Esophagus muscularis mucosa (tissue), 4 donors: ENCODE measurements around the gene PNCK. TPM values are rescaled to one million over a fixed set of nuclear protein-coding genes. Genes with fewer than 3 reads are reported as not detected.
A peak's percentile ranks its signal among the peaks of the same experiment; 100 is the strongest.

Experiments used
- DNase-seq: peaks from one replicate; pipeline ENCODE4 v3.0.0-alpha.2; 2017; ENCODE audit errors: extremely low spot score
- H3K27ac ChIP-seq, 4 donors: fragments of 200-600 bp; sonication (generic); replicated peaks in 1 of 4; 1 replicate in 3 of 4; 2 replicates in 1 of 4; pipeline ENCODE4 v1.5.1; 2016 to 2019; ENCODE audit warnings: mild to moderate bottlenecking in 1 of 4
- H3K27me3 ChIP-seq, 4 donors: fragments of 200-600 bp; sonication (generic); one replicate each; pipeline versions ENCODE4 v1.5.1 to v1.6.0; 2016 to 2019
- H3K36me3 ChIP-seq, 4 donors: fragments of 200-600 bp; sonication (generic); one replicate each; pipeline ENCODE4 v1.5.1; 2016 to 2019
- H3K4me1 ChIP-seq, 4 donors: fragments of 200-600 bp; sonication (generic); one replicate each; pipeline ENCODE4 v1.5.1; 2016 to 2019
- H3K4me3 ChIP-seq, 4 donors: fragments of 200-600 bp; sonication (generic); 1 replicate in 2 of 4; 2 replicates in 2 of 4; pipeline ENCODE4 v1.5.1; 2016 to 2019; ENCODE audit warnings: mild to moderate bottlenecking in 4 of 4, moderate library complexity in 1 of 4
- H3K9me3 ChIP-seq, 4 donors: fragments of 200-600 bp; sonication (generic); 1 replicate in 3 of 4; 2 replicates in 1 of 4; pipeline ENCODE4 v1.5.1; 2016 to 2019
- EP300 ChIP-seq: sonication (generic); formaldehyde crosslinking; IDR thresholded peaks from one replicate; pipeline ENCODE4 v1.6.1; 2017; ENCODE audit warnings: antibody characterized with exemption
- POLR2A ChIP-seq: fragments of 450-650 bp; IDR thresholded peaks from one replicate; pipeline ENCODE4 v1.6.1; 2017; ENCODE audit warnings: antibody characterized with exemption, moderate library complexity, mild to moderate bottlenecking, low read depth
- POLR2AphosphoS5 ChIP-seq, 2 donors: sonication (generic); formaldehyde crosslinking; IDR thresholded peaks; one replicate each; pipeline ENCODE4 v1.6.1; 2017; ENCODE audit warnings: antibody characterized with exemption in 2 of 2
- WGBS: methylation state at CpG from one replicate; pipeline ENCODE4 v1.1.5; 2018; 5-methylcytosine and 5-hydroxymethylcytosine counted together
- intact Hi-C: fragments of 100-400 bp; cut with DNase I; formaldehyde crosslinking; loops from one replicate; pipeline ENCODE4 v1.15.1; 2023
- total RNA-seq, 4 donors: library from RNA; depleted of rRNA; stranded (reverse); fragments of >200 nt; gene quantifications; one replicate each; pipeline versions ENCODE4 v1.1.0 to v1.2.1, GENCODE V29; 2016
- TF ChIP-seq, protein P1 (sequence below), 3 experiments: fragments of 200-600 bp in 2 of 3; fragments of 450-650 bp in 1 of 3; sonication (generic) in 2 of 3; IDR thresholded peaks; one replicate each; pipeline ENCODE4 v1.5.1; 2017 to 2019; ENCODE audit warnings: antibody characterized with exemption in 3 of 3, mild to moderate bottlenecking in 2 of 3, moderate library complexity in 1 of 3

Gene PNCK
- total RNA-seq, 4 donors from 2014 or later, result 20.5 to 67.8 (median 26.0) TPM

DNA sequence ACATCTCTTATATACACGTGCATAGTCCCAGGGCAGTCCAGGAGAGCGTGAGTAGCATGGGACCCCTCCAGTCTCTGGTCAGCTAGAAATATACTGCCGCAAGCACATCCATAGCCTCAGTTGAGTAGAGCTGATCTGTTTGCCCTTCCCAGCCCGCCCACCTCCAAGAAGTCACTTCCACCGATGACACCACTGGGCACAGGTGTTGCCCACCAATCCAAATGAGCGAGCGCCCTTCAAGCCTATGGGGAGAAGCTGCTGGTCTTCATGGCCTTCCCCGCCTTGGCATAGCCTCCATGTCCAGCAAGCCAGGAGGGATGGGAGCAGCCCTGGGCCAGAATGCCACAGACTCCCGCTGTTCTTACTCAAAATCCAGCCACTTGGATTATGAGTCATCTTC, 16.5 kb downstream of the PNCK start:
- peaks cover 0 to 13% (median 2%) of the 10 kb centered on the region in 4 donors for H3K27me3 ChIP-seq
- intact Hi-C loops, result no loop called here
- peaks cover 0 to 32% (median 0%) of the 10 kb centered on the region in 4 donors for H3K9me3 ChIP-seq
- no peaks in the 10 kb centered on the region for H3K4me1 ChIP-seq
- no peak overlapping the region for H3K4me3 ChIP-seq
- H3K36me3 ChIP-seq, result no peaks in the 10 kb centered on the region
- DNase-seq, result no peak
- 93% methylated on average over 9 of the region's 9 CpGs for WGBS
- no peak overlapping the region for H3K27ac ChIP-seq
- TF ChIP-seq POLR2A (no peak), POLR2AphosphoS5 (IDR thresholded peaks at IDR 0.05) (no peak), EP300 (no peak)
- TF ChIP-seq, protein P1, sequence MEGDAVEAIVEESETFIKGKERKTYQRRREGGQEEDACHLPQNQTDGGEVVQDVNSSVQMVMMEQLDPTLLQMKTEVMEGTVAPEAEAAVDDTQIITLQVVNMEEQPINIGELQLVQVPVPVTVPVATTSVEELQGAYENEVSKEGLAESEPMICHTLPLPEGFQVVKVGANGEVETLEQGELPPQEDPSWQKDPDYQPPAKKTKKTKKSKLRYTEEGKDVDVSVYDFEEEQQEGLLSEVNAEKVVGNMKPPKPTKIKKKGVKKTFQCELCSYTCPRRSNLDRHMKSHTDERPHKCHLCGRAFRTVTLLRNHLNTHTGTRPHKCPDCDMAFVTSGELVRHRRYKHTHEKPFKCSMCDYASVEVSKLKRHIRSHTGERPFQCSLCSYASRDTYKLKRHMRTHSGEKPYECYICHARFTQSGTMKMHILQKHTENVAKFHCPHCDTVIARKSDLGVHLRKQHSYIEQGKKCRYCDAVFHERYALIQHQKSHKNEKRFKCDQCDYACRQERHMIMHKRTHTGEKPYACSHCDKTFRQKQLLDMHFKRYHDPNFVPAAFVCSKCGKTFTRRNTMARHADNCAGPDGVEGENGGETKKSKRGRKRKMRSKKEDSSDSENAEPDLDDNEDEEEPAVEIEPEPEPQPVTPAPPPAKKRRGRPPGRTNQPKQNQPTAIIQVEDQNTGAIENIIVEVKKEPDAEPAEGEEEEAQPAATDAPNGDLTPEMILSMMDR (IDR thresholded peaks at IDR 0.05), result no peak

DNA sequence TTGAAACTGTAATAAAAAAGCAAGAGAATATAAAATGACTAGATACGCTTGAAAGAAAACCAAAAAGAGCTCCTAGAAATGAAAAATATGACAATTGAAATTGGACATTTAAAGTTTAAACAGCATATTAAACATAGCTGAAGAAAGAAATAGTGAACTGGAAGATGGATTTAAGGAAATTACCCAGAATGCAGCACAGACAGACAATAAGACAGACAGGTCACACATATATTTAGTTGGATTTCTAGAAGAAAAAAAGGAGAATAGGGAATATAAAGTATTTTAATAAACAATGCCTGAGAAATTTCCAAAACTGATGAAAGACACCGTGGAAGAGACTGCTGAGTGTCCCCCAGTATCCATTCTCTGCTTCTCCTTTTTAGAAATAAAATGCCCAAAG, 20.1 kb downstream of the PNCK start:
- Histone ChIP-seq H3K9me3 (peaks cover 0 to 23% (median 0%) of the 10 kb centered on the region in 4 donors), H3K4me1 (no peaks in the 10 kb centered on the region), H3K4me3 (no peak overlapping the region), H3K27ac (no peak overlapping the region), H3K27me3 (peaks cover 0 to 18% (median 5%) of the 10 kb centered on the region in 4 donors), H3K36me3 (no peaks in the 10 kb centered on the region)
- intact Hi-C loops, result no loop called here
- no peak for DNase-seq
- 82% methylated on average over 2 of the region's 2 CpGs for WGBS
- no peak for TF ChIP-seq EP300

DNA sequence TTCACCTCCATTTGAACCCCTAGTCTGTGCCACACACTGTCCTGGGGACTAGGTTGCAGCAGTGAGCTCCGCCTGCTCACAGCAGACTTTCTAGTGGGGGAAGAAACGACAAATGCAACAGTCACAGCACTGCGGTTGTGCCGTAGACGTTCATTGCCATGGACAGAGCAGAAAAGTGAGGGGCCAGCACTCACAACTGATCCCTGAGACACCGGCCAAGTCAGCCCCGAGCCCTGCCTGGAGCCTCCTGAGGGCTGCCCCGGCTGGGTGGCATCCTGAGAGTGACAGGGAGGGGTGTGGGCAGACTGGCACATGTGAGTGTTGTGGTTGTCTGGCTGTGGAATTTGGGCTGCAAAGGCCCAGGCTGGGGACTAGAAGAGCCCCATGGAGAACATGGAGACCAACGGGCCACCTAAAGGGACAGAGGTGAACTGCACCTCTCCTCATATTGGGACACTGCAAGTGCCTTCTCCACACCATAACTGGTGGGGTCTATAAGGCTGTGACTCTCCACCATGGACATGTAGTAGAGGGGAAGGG, 22.0 kb downstream of the PNCK start:
- Histone ChIP-seq H3K4me1 (peaks cover 0 to 17% (median 14%) of the 10 kb centered on the region in 4 donors), H3K9me3 (peaks cover 0 to 25% (median 0%) of the 10 kb centered on the region in 4 donors), H3K36me3 (no peaks in the 10 kb centered on the region), H3K27me3 (peaks cover 0 to 38% (median 13%) of the 10 kb centered on the region in 4 donors), H3K4me3 (no peak overlapping the region), H3K27ac (no peak overlapping the region)
- intact Hi-C loops, result no loop called here
- no peak for DNase-seq
- 79% methylated on average over 9 of the region's 9 CpGs for WGBS
- TF ChIP-seq, protein P1 (IDR thresholded peaks at IDR 0.05), result peak in 1 of 3 experiments; percentile 10
- no peak for TF ChIP-seq POLR2AphosphoS5 (IDR thresholded peaks at IDR 0.05)
- no peak for TF ChIP-seq EP300
- no peak for TF ChIP-seq POLR2A

DNA sequence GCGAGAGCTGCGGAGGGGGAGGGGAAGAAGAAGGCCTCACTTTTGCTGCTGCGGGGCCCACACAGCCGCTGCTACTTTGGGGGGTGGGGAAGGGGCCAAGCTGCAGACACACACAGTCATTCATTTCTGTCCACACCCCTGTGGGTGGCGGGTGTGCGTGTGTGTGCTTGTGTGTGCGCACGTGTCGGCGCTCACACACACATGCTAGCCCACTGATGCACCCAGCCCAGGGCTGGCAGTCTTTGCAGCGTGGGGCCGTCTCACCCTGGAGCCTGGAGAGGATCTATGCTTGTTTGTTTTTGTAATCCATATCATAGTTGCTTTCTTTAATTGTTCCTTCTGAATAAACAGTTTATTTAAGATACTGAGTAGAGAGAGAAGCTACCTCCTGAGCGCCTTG, 22.7 kb downstream of the PNCK start:
- DNase-seq, result no peak
- intact Hi-C loops, result no loop called here
- 85% methylated on average over 13 of the region's 13 CpGs for WGBS

DNA sequence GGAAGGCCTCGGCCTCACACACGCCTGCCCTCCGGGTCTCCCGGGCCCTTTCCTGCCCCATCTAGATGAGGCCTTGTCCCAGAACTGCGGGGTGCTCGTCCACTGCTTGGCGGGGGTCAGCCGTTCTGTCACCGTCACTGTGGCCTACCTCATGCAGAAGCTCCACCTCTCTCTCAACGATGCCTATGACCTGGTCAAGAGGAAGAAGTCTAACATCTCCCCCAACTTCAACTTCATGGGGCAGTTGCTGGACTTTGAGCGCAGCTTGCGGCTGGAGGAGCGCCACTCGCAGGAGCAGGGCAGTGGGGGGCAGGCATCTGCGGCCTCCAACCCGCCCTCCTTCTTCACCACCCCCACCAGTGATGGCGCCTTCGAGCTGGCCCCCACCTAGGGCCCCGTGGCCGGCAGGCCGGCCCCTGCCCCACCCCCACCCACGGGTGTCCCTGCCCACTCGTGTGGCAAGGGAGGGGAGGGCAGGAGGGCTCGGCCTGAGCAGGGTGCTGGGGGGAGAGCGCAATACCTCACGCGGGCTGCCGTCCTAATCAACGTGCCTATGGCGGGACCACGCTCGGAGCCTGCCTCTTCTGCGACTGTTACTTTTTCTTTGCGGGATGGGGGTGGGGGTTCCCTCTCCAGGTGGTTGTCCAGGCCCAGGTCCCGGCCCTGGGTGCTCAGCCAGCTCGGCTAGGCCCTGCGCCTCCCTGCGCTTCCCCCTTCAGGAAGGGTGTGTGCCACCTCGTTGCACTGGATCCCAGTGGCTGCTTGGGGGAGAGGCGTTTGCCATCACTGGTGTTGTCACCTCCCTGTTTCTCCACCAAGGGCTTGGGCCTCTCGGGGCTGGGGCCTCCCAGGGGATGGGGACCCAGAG, 23.5 kb downstream of the PNCK start:
- H3K4me1 ChIP-seq, result peaks cover 0 to 18% (median 16%) of the 10 kb centered on the region in 4 donors
- peaks cover 0 to 25% (median 0%) of the 10 kb centered on the region in 4 donors for H3K9me3 ChIP-seq
- no peak overlapping the region for H3K27ac ChIP-seq
- H3K36me3 ChIP-seq, result no peaks in the 10 kb centered on the region
- peaks cover 0 to 52% (median 14%) of the 10 kb centered on the region in 4 donors for H3K27me3 ChIP-seq
- no peak overlapping the region for H3K4me3 ChIP-seq
- intact Hi-C loops, result no loop called here
- 80% methylated on average over 18 of the region's 41 CpGs for WGBS
- DNase-seq, result no peak
- TF ChIP-seq POLR2AphosphoS5 (IDR thresholded peaks at IDR 0.05) (no peak), EP300 (no peak), POLR2A (no peak)
- TF ChIP-seq, protein P1 (IDR thresholded peaks at IDR 0.05), result no peak

More for the DNA sequence above, 22.7 kb downstream of the PNCK start:
- Histone ChIP-seq H3K4me3 (no peak overlapping the region), H3K4me1 (peaks cover 0 to 18% (median 16%) of the 10 kb centered on the region in 4 donors), H3K36me3 (no peaks in the 10 kb centered on the region), H3K9me3 (peaks cover 0 to 25% (median 0%) of the 10 kb centered on the region in 4 donors), H3K27ac (no peak overlapping the region), H3K27me3 (peaks cover 0 to 44% (median 14%) of the 10 kb centered on the region in 4 donors)
- TF ChIP-seq EP300 (no peak), POLR2A (no peak), POLR2AphosphoS5 (IDR thresholded peaks at IDR 0.05) (no peak)
- TF ChIP-seq, protein P1 (IDR thresholded peaks at IDR 0.05), result no peak
